ENCODE results near the gene FAM78B.

FAM78B gene

DNA sequence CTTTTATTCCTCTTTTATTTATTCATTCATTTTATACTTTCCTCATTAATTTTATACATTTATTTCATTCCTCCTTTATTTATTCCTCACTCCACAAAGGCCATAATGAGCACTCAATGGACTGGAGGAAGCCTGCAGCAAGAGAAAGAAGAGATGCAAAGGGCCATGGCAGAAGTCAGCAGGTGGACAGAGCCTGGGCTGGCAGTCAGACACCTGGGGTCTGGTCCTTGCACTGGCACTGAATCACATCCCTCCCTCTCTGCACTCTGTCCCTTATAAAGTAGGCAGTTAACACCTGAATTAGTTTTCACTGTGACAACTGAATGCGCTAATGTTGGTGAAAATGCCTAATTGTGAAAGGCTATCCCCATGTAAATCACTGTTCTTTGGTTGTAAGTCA lies 38.6 kb downstream of the FAM78B start:
- H3K14ac ChIP-seq (ENCODE audit: low read length), result no peak overlapping the region
- no peaks in the 10 kb centered on the region for H3K36me3 ChIP-seq (replicated peaks in 1 of 2; ENCODE audit: control insufficient read depth in 2 of 2, insufficient read depth in 2 of 2, low read length in 2 of 2)
- no peak overlapping the region for H3K4me2 ChIP-seq (ENCODE audit: insufficient read depth, low read length, poor library complexity, severe bottlenecking)
- no peak overlapping the region for H2BK12ac ChIP-seq (ENCODE audit: low read length)
- no CpG with 5 or more reads among the region's 1 CpG for WGBS, 2 donors (ENCODE audit: extremely low coverage in 2 of 2, insufficient read length in 2 of 2, insufficient replicate concordance in 1 of 2)
- H4K8ac ChIP-seq (ENCODE audit: low read depth, low read length), result no peak overlapping the region
- no peak overlapping the region for H2AFZ ChIP-seq (ENCODE audit: low read length)
- H3K4me1 ChIP-seq (ENCODE audit: control insufficient read depth in 2 of 2, insufficient read depth in 1 of 2, low read depth in 1 of 2, low read length in 2 of 2), result no peaks in the 10 kb centered on the region
- H2AK5ac ChIP-seq (ENCODE audit: low read depth, low read length), result no peak overlapping the region
- H3K23ac ChIP-seq (ENCODE audit: low read depth, low read length, poor library complexity), result no peak overlapping the region
- no peak for DNase-seq (ENCODE audit: low spot score)
- H4K91ac ChIP-seq (ENCODE audit: low read depth, low read length, poor library complexity), result no peak overlapping the region
- H3K27me3 ChIP-seq (ENCODE audit: control insufficient read depth in 3 of 3, insufficient read depth in 3 of 3, low read depth in 1 of 3, low read length in 3 of 3), result no peaks in the 10 kb centered on the region
- no peak overlapping the region for H2BK5ac ChIP-seq (ENCODE audit: low read length)
- no peak overlapping the region for H3K18ac ChIP-seq (ENCODE audit: low read length)
- no peak overlapping the region for H3K9ac ChIP-seq (ENCODE audit: low read depth, low read length, poor library complexity)
- H3K27ac ChIP-seq (replicated peaks; ENCODE audit: low read length), result no peak overlapping the region
- H3K4ac ChIP-seq (ENCODE audit: low read length), result no peak overlapping the region
- H2BK120ac ChIP-seq (ENCODE audit: low read depth, low read length), result no peak overlapping the region
- no peaks in the 10 kb centered on the region for H3K9me3 ChIP-seq (replicated peaks in 1 of 2; ENCODE audit: control insufficient read depth in 2 of 2, insufficient read depth in 1 of 2, low read depth in 1 of 2, low read length in 2 of 2)
- no peaks in the 10 kb centered on the region for H3K79me1 ChIP-seq (ENCODE audit: low read depth, low read length)
- no peak overlapping the region for H3K4me3 ChIP-seq (ENCODE audit: low read length in 2 of 2)
- no peak overlapping the region for H2BK15ac ChIP-seq (ENCODE audit: low read length)

DNA sequence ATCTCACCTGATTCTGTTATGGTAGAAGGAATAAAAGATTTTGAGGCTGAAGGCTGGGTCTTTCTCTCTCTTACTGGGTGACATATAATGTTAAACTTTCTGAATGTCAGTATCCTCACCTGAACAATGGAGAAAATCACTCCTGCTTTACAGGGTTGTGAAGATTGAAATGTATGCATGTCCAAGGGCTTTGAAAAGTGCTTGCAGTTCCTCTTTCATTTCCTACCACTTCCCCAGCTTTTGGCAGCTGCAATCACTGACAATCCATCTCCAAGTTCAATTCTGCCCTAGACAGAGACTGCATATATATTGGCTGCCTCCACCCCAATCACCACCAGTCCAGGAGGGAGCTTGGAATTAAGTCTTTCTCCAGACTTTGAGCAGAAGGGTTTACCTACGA lies 39.8 kb downstream of the FAM78B start:
- WGBS, 2 donors (ENCODE audit: extremely low coverage in 2 of 2, insufficient read length in 2 of 2, insufficient replicate concordance in 1 of 2), result no CpG with 5 or more reads among the region's 1 CpG
- Histone ChIP-seq H2BK5ac (ENCODE audit: low read length) (no peak overlapping the region), H3K14ac (ENCODE audit: low read length) (no peak overlapping the region), H3K27ac (replicated peaks; ENCODE audit: low read length) (no peak overlapping the region), H3K23ac (ENCODE audit: low read depth, low read length, poor library complexity) (no peak overlapping the region), H4K91ac (ENCODE audit: low read depth, low read length, poor library complexity) (no peak overlapping the region), H2BK15ac (ENCODE audit: low read length) (no peak overlapping the region), H3K4me2 (ENCODE audit: insufficient read depth, low read length, poor library complexity, severe bottlenecking) (no peak overlapping the region), H3K4me1 (ENCODE audit: control insufficient read depth in 2 of 2, insufficient read depth in 1 of 2, low read depth in 1 of 2, low read length in 2 of 2) (no peaks in the 10 kb centered on the region), H3K4me3 (ENCODE audit: low read length in 2 of 2) (no peak overlapping the region), H3K9ac (ENCODE audit: low read depth, low read length, poor library complexity) (no peak overlapping the region), H3K18ac (ENCODE audit: low read length) (no peak overlapping the region), H3K4ac (ENCODE audit: low read length) (no peak overlapping the region), H2BK120ac (ENCODE audit: low read depth, low read length) (no peak overlapping the region), H3K36me3 (replicated peaks in 1 of 2; ENCODE audit: control insufficient read depth in 2 of 2, insufficient read depth in 2 of 2, low read length in 2 of 2) (no peaks in the 10 kb centered on the region), H4K8ac (ENCODE audit: low read depth, low read length) (no peak overlapping the region), H3K79me1 (ENCODE audit: low read depth, low read length) (no peaks in the 10 kb centered on the region), H2BK12ac (ENCODE audit: low read length) (no peak overlapping the region), H3K9me3 (replicated peaks in 1 of 2; ENCODE audit: control insufficient read depth in 2 of 2, insufficient read depth in 1 of 2, low read depth in 1 of 2, low read length in 2 of 2) (no peaks in the 10 kb centered on the region), H2AK5ac (ENCODE audit: low read depth, low read length) (no peak overlapping the region), H2AFZ (ENCODE audit: low read length) (no peak overlapping the region), H3K27me3 (ENCODE audit: control insufficient read depth in 3 of 3, insufficient read depth in 3 of 3, low read depth in 1 of 3, low read length in 3 of 3) (no peaks in the 10 kb centered on the region)
- DNase-seq (ENCODE audit: low spot score), result no peak

DNA sequence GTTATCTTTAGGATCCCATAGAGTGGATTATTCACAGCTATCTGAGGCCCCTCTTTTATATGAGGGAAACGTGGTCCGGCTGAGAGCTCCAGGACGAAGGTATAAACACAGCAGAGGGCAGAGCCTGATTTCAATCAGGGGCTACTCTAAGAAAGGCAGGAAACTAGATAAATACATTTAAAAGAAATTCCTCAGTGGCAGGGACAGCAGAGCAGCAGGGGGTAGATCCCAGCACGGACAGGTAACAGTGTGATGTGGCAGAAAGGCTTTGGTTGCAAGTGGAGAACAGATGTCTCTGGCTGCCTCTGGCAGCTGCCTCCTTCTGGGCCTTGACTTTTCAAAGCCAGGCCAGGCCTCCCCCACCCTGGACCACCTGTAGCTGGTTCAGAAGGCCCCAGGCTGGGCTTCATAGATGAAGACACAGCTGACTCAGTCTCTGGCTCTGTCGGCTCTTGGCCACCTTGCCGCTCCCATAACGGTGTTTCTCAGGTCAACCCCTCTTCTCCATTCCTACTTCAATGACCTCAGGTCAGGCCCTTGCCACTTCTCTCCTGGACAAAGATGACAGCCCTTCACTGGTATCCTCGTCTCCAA lies 43.8 kb downstream of the FAM78B start:
- Histone ChIP-seq H2BK120ac (ENCODE audit: low read depth, low read length) (no peak overlapping the region), H3K4ac (ENCODE audit: low read length) (no peak overlapping the region), H3K27me3 (ENCODE audit: control insufficient read depth in 3 of 3, insufficient read depth in 3 of 3, low read depth in 1 of 3, low read length in 3 of 3) (no peaks in the 10 kb centered on the region), H2AK5ac (ENCODE audit: low read depth, low read length) (no peak overlapping the region), H3K14ac (ENCODE audit: low read length) (no peak overlapping the region), H3K23ac (ENCODE audit: low read depth, low read length, poor library complexity) (no peak overlapping the region), H3K36me3 (replicated peaks in 1 of 2; ENCODE audit: control insufficient read depth in 2 of 2, insufficient read depth in 2 of 2, low read length in 2 of 2) (no peaks in the 10 kb centered on the region), H4K91ac (ENCODE audit: low read depth, low read length, poor library complexity) (no peak overlapping the region), H3K9ac (ENCODE audit: low read depth, low read length, poor library complexity) (no peak overlapping the region), H2BK12ac (ENCODE audit: low read length) (no peak overlapping the region), H3K4me3 (ENCODE audit: low read length in 2 of 2) (no peak overlapping the region), H3K79me1 (ENCODE audit: low read depth, low read length) (no peaks in the 10 kb centered on the region), H3K4me2 (ENCODE audit: insufficient read depth, low read length, poor library complexity, severe bottlenecking) (no peak overlapping the region), H4K8ac (ENCODE audit: low read depth, low read length) (no peak overlapping the region), H2BK15ac (ENCODE audit: low read length) (no peak overlapping the region), H3K9me3 (replicated peaks in 1 of 2; ENCODE audit: control insufficient read depth in 2 of 2, insufficient read depth in 1 of 2, low read depth in 1 of 2, low read length in 2 of 2) (no peaks in the 10 kb centered on the region), H3K27ac (replicated peaks; ENCODE audit: low read length) (no peak overlapping the region), H3K18ac (ENCODE audit: low read length) (no peak overlapping the region), H2AFZ (ENCODE audit: low read length) (no peak overlapping the region), H3K4me1 (ENCODE audit: control insufficient read depth in 2 of 2, insufficient read depth in 1 of 2, low read depth in 1 of 2, low read length in 2 of 2) (peaks cover 0 to 2% of the 10 kb centered on the region in 2 donors), H2BK5ac (ENCODE audit: low read length) (no peak overlapping the region)
- WGBS, 2 donors (ENCODE audit: extremely low coverage in 2 of 2, insufficient read length in 2 of 2, insufficient replicate concordance in 1 of 2), result no CpG with 5 or more reads among the region's 8 CpGs
- DNase-seq (ENCODE audit: low spot score), result no peak

DNA sequence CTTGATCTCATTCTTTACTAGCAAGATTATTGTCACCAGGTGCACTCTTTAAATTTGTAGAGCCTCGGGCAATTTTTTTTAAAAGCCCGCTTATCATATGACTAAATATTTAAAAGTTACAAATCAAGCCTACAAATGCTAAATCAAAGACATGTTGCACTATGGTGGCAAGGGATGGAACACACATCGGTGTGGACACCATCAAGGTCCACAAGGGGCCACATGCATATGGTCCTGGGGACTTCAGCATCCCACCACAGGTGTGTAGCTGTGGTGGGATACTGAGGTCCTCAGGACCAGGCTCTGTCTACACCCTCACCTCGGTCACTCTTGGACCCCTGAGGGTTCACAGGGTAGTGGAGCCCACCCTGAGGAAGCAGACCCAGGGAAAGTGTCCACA lies 45.8 kb downstream of the FAM78B start:
- no peak overlapping the region for H3K9ac ChIP-seq (ENCODE audit: low read depth, low read length, poor library complexity)
- H2BK5ac ChIP-seq (ENCODE audit: low read length), result no peak overlapping the region
- no peak overlapping the region for H3K4ac ChIP-seq (ENCODE audit: low read length)
- no peak overlapping the region for H3K14ac ChIP-seq (ENCODE audit: low read length)
- H3K4me2 ChIP-seq (ENCODE audit: insufficient read depth, low read length, poor library complexity, severe bottlenecking), result no peak overlapping the region
- H4K91ac ChIP-seq (ENCODE audit: low read depth, low read length, poor library complexity), result no peak overlapping the region
- no peaks in the 10 kb centered on the region for H3K79me1 ChIP-seq (ENCODE audit: low read depth, low read length)
- no peak overlapping the region for H3K23ac ChIP-seq (ENCODE audit: low read depth, low read length, poor library complexity)
- no peak overlapping the region for H2AFZ ChIP-seq (ENCODE audit: low read length)
- H3K18ac ChIP-seq (ENCODE audit: low read length), result no peak overlapping the region
- H3K36me3 ChIP-seq (replicated peaks in 1 of 2; ENCODE audit: control insufficient read depth in 2 of 2, insufficient read depth in 2 of 2, low read length in 2 of 2), result no peaks in the 10 kb centered on the region
- no peak for DNase-seq (ENCODE audit: low spot score)
- no peak overlapping the region for H2AK5ac ChIP-seq (ENCODE audit: low read depth, low read length)
- H2BK12ac ChIP-seq (ENCODE audit: low read length), result no peak overlapping the region
- H2BK15ac ChIP-seq (ENCODE audit: low read length), result no peak overlapping the region
- peaks cover 0 to 2% of the 10 kb centered on the region in 2 donors for H3K4me1 ChIP-seq (ENCODE audit: control insufficient read depth in 2 of 2, insufficient read depth in 1 of 2, low read depth in 1 of 2, low read length in 2 of 2)
- H2BK120ac ChIP-seq (ENCODE audit: low read depth, low read length), result no peak overlapping the region
- no CpG with 5 or more reads among the region's 4 CpGs for WGBS, 2 donors (ENCODE audit: extremely low coverage in 2 of 2, insufficient read length in 2 of 2, insufficient replicate concordance in 1 of 2)
- H4K8ac ChIP-seq (ENCODE audit: low read depth, low read length), result no peak overlapping the region
- H3K27me3 ChIP-seq (ENCODE audit: control insufficient read depth in 3 of 3, insufficient read depth in 3 of 3, low read depth in 1 of 3, low read length in 3 of 3), result no peaks in the 10 kb centered on the region
- no peak overlapping the region for H3K4me3 ChIP-seq (ENCODE audit: low read length in 2 of 2)
- no peaks in the 10 kb centered on the region for H3K9me3 ChIP-seq (replicated peaks in 1 of 2; ENCODE audit: control insufficient read depth in 2 of 2, insufficient read depth in 1 of 2, low read depth in 1 of 2, low read length in 2 of 2)
- H3K27ac ChIP-seq (replicated peaks; ENCODE audit: low read length), result no peak overlapping the region

Data from neuronal stem cell (in vitro differentiated cells).